IPS-15b (cell line): Measurements from ENCODE around the gene UNK.

ENCODE experiments used
- H3K27me3 ChIP-seq: one replicate; pipeline ENCODE4 v1.6.1; 2013; ENCODE audit warnings: low read length; ENCODE audit not compliant: control insufficient read depth, insufficient read depth
- H3K36me3 ChIP-seq: one replicate; pipeline ENCODE4 v1.6.1; 2013; ENCODE audit warnings: low read length; ENCODE audit not compliant: control insufficient read depth, insufficient read depth
- H3K4me1 ChIP-seq: one replicate; pipeline ENCODE4 v1.6.1; 2013; ENCODE audit warnings: mild to moderate bottlenecking, low read length; ENCODE audit not compliant: control insufficient read depth, insufficient read depth
- H3K4me3 ChIP-seq: one replicate; pipeline ENCODE4 v1.5.1; 2013; ENCODE audit warnings: low read depth, low read length
- H3K9ac ChIP-seq: one replicate; pipeline ENCODE4 v1.6.1; 2013; ENCODE audit warnings: low read depth, mild to moderate bottlenecking, low read length
- H3K9me3 ChIP-seq: one replicate; pipeline ENCODE4 v1.6.1; 2013; ENCODE audit warnings: mild to moderate bottlenecking, low read length; ENCODE audit not compliant: control insufficient read depth, insufficient read depth

UNK gene

DNA sequence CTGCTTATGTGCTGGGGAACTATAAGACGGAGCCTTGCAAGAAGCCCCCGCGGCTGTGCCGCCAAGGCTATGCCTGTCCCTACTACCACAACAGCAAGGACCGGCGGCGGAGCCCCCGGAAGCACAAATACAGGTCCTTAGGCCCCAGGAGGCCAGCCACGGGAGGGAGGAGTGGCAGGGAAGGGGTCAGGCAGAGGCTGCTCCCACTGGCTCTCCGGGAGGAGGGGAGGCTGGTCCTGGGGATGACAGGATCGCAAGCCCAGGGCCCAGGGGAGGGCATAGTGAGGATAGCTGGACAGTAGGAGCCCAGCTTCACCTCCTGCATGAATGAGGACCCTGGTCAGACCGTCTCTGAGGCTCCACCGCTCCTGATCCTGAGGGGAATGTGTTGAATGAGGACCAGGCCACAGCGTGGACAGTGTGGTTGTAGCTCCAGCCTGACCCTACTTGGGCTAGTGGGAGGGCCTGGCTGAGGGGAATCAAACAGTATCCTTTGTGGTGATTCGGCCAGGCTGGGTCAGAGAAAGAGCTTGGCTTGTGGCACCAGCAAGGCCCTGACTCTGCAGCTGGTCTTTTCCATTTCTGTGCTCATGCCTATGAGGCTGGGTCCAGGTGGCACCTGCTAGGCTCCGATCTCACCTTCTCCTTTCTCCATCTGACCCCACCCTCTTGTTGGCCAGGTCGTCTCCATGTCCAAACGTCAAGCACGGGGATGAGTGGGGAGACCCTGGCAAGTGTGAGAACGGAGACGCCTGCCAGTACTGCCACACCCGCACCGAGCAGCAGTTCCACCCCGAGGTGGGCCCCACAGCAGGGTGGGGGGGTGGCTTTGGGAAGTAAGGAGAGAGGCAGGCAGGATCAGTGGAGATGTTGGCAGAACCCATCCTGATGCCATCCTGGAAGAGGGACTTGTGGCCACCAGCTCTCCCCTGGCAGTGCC, 28.7 kb downstream of the UNK start:
- no peak overlapping the region for H3K4me3 ChIP-seq
- no peaks in the 10 kb centered on the region for H3K27me3 ChIP-seq
- H3K9ac ChIP-seq, result no peak overlapping the region
- no peaks in the 10 kb centered on the region for H3K4me1 ChIP-seq
- no peaks in the 10 kb centered on the region for H3K9me3 ChIP-seq
- peaks cover 61% of the 10 kb centered on the region for H3K36me3 ChIP-seq

- no peaks in the 10 kb centered on the region for H3K9me3 ChIP-seq
- peaks cover 65% of the 10 kb centered on the region for H3K36me3 ChIP-seq
- H3K4me3 ChIP-seq, result no peak overlapping the region
- H3K9ac ChIP-seq, result no peak overlapping the region
- no peaks in the 10 kb centered on the region for H3K4me1 ChIP-seq
- no peaks in the 10 kb centered on the region for H3K27me3 ChIP-seq
Observed at GRCh38 chr17:75814021-75814395, 29.4 kb downstream of the UNK start.

GRCh38 chr17:75814900-75815373, 30.3 kb downstream of the UNK start:
- no peak overlapping the region for H3K9ac ChIP-seq
- H3K36me3 ChIP-seq, result peaks cover 69% of the 10 kb centered on the region

DNA sequence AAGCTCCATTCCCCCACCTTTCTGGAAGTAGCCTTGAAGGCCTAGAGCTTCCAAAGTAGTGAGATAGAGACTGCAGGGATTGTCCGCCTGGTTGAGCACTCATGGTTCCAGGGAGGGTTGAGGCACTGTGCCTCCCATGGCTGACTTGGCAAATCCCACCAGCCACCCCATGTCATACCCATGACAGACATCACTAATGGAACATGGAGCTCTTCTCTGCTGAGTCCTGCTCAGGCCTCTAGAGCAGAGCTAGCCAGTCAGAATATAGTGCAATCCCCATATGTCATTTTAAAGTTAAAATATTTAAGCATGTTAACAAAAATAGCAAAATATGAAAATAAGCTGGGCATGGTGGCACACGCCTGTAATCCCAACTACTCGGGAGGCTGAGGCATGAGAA, 30.8 kb downstream of the UNK start:
- Histone ChIP-seq H3K4me3 (no peak overlapping the region), H3K36me3 (peaks cover 70% of the 10 kb centered on the region), H3K9me3 (no peaks in the 10 kb centered on the region), H3K27me3 (no peaks in the 10 kb centered on the region), H3K4me1 (no peaks in the 10 kb centered on the region), H3K9ac (no peak overlapping the region)

More at GRCh38 chr17:75814900-75815373, 30.3 kb downstream of the UNK start:
- no peaks in the 10 kb centered on the region for H3K9me3 ChIP-seq
- no peaks in the 10 kb centered on the region for H3K27me3 ChIP-seq
- no peaks in the 10 kb centered on the region for H3K4me1 ChIP-seq
- no peak overlapping the region for H3K4me3 ChIP-seq

GRCh38 chr17:75816693-75817092, 32.1 kb downstream of the UNK start:
- H3K36me3 ChIP-seq, result peaks cover 77% of the 10 kb centered on the region
- H3K9ac ChIP-seq, result no peak overlapping the region
- no peaks in the 10 kb centered on the region for H3K4me1 ChIP-seq

DNA sequence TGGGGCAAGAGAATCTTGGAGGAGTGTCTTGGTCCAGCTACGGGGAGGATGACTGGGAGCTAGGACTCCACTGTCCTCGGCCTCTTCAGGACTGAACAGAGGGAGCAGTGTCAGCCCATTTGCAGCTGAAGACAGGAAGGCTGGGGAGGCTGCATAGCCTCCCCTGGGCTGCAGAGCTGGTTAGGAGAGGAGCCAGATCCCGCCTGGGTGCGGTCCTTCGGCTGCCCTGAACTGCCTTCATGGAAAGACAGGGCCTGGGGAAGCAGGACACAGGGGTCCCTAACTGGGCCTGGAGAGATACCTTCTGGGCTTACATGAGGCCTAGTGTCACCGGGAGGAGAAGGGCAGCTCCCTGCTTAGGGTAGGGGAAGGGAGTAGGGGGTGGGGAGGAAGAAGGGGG, 33.0 kb downstream of the UNK start:
- no peak overlapping the region for H3K4me3 ChIP-seq
- no peaks in the 10 kb centered on the region for H3K27me3 ChIP-seq
- peaks cover 74% of the 10 kb centered on the region for H3K36me3 ChIP-seq
- no peaks in the 10 kb centered on the region for H3K4me1 ChIP-seq
- H3K9ac ChIP-seq, result no peak overlapping the region
- H3K9me3 ChIP-seq, result no peaks in the 10 kb centered on the region

More at GRCh38 chr17:75816693-75817092, 32.1 kb downstream of the UNK start:
- no peaks in the 10 kb centered on the region for H3K9me3 ChIP-seq
- H3K4me3 ChIP-seq, result no peak overlapping the region
- no peaks in the 10 kb centered on the region for H3K27me3 ChIP-seq

GRCh38 chr17:75818326-75818885, 33.8 kb downstream of the UNK start:
- Histone ChIP-seq H3K4me3 (no peak overlapping the region), H3K27me3 (no peaks in the 10 kb centered on the region), H3K9me3 (no peaks in the 10 kb centered on the region), H3K36me3 (peaks cover 69% of the 10 kb centered on the region), H3K4me1 (no peaks in the 10 kb centered on the region), H3K9ac (no peak overlapping the region)

DNA sequence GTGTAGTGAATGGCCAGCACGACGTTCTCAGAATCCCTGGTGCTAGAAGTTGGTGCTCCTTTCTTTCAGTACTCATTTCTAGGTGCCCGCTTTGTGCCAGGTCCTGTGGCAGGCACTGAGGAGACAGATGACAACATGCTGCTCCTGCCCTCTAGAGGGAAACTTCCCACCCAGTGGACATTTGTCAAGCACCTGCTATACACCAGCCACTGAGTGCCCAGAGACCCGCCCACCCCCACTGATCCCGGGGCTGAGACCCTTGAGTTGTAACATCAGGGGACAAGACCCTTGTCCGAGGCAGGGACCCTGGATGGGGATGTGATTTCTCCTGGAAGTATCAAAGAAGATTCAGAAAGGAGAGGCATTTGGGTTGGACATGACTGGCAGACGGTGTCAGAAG, 34.5 kb downstream of the UNK start:
- Histone ChIP-seq H3K4me3 (no peak overlapping the region), H3K27me3 (no peaks in the 10 kb centered on the region), H3K9me3 (no peaks in the 10 kb centered on the region), H3K9ac (no peak overlapping the region), H3K36me3 (peaks cover 68% of the 10 kb centered on the region), H3K4me1 (no peaks in the 10 kb centered on the region)

GRCh38 chr17:75819678-75820077, 35.1 kb downstream of the UNK start:
- H3K9ac ChIP-seq, result no peak overlapping the region
- no peaks in the 10 kb centered on the region for H3K4me1 ChIP-seq
- H3K27me3 ChIP-seq, result no peaks in the 10 kb centered on the region
- no peak overlapping the region for H3K4me3 ChIP-seq
- peaks cover 66% of the 10 kb centered on the region for H3K36me3 ChIP-seq
- H3K9me3 ChIP-seq, result no peaks in the 10 kb centered on the region

DNA sequence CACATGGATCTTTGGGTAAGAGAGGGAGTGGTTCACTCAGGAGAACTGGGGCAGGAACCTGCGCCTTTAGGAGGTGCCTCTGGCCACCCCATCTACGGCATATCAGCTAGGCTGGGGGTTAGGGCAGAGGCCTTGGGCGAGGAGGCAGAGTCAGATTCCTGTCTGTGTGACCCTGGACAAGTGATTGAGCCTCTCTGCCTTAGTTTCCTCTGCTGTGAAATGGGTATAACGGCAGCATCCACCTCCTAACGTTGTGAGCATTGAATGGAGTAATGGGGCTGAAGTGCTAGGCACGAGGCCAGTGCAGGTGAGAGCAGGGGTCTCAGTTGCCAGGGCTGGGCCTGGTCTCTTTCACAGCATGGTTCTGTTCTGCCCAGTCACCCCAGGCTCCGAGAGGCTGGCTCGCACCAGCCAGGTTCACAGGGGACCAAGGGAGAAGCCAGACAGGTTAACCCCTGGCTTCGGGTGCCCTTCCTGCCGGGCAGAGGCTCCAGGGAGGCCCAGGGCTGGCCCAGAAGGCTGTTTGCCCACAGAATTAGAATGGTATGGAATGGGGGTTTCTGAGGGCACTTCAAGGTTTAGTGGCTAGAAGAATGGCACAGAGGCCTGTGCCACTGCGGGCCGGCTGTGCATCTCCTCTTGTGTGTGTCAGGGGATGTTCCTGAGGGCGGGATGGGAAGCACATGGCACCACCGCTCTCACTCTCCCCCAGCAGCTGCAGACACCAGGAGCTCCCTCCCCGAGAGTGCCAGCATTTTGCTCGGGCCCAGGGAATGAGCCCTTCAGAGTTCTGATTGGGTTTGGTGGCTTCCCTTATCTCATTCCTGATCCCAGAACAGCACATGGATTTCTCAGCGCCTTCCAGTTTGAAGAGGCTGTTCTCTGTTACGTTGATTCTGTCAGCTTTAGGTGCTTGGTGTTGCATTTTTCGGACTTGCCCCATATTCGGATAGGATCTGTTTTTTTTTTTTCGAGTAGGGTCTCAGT, 35.8 kb downstream of the UNK start:
- Histone ChIP-seq H3K9me3 (no peaks in the 10 kb centered on the region), H3K4me1 (no peaks in the 10 kb centered on the region), H3K4me3 (no peak overlapping the region), H3K27me3 (no peaks in the 10 kb centered on the region), H3K9ac (no peak overlapping the region), H3K36me3 (peaks cover 59% of the 10 kb centered on the region)

DNA sequence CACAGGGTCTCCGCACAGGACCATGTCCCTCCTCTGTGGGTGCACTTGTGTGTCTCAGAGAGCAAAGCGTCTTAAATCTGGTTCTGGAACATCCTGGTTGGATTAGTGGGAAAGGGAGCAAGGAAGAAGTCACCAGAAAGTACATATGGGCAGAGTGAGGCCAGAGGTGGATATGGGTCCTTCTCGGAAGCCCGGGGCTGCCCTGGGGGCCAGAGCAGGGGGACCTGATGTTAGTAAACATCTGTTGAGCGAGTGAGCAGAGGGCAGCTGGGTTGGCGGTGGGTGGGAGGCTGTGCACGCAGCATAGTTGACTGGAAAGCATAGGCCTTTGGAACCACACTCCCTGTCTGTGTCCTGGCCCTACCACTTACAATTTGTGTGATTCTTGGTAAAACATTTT, 36.9 kb downstream of the UNK start:
- Histone ChIP-seq H3K9me3 (no peaks in the 10 kb centered on the region), H3K4me3 (no peak overlapping the region), H3K27me3 (no peaks in the 10 kb centered on the region), H3K9ac (no peak overlapping the region), H3K36me3 (peaks cover 57% of the 10 kb centered on the region), H3K4me1 (no peaks in the 10 kb centered on the region)
